Nephron progenitor cell (in vitro differentiated cells): ENCODE results near the gene SH3BGR.

Experiments used
- DNase-seq: peaks from one replicate; pipeline ENCODE4 v3.0.0; 2021
- H3K27ac Mint-ChIP-seq: 2 replicates; pipeline ENCODE4 v1.8.0; 2021; ENCODE audit warnings: mild to moderate bottlenecking, moderate library complexity, mixed read lengths
- H3K27me3 Mint-ChIP-seq: 2 replicates; pipeline ENCODE4 v1.8.0; 2021; ENCODE audit warnings: mild to moderate bottlenecking, low read depth, mixed read lengths; ENCODE audit not compliant: poor library complexity
- H3K36me3 Mint-ChIP-seq: 2 replicates; pipeline ENCODE4 v1.8.0; 2021; ENCODE audit warnings: low read depth, mixed read lengths
- H3K4me1 Mint-ChIP-seq: 2 replicates; pipeline ENCODE4 v1.8.0; 2021; ENCODE audit warnings: mixed read lengths
- H3K4me3 Mint-ChIP-seq: 2 replicates; pipeline ENCODE4 v1.8.0; 2021; ENCODE audit warnings: mild to moderate bottlenecking, moderate library complexity, mixed read lengths
- H3K9me3 Mint-ChIP-seq: 2 replicates; pipeline ENCODE4 v1.8.0; 2021; ENCODE audit warnings: mild to moderate bottlenecking, moderate library complexity, mixed read lengths
- TF ChIP-seq, protein P1 (sequence below): fragments of 200-600 bp; sonication (generic); IDR thresholded peaks from 2 replicates; pipeline ENCODE4 v1.5.0; 2021; ENCODE audit warnings: antibody characterized with exemption

The SH3BGR gene

DNA sequence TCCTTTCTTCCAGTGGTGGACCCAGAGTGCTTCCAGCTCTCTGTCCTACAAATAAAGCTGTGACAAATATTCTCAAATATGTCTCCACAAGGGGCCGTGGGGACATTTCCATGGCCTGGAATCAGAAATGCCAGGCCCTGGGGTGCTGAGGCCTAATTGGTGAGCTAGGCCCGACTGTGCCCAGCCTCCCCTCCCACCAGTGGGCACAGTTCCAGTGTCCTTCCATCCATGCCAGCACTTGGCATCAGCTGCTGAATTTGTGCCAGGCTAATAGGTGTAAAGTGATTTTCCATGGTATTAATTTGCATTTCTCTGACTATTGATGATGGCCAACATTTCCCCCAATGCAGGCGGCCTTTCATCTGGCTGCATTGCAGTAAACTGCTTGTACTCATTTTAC, 112.4 kb downstream of the SH3BGR start:
- Mint-ChIP-seq H3K4me1 (no peaks in the 10 kb centered on the region), H3K4me3 (no peak overlapping the region), H3K36me3 (no peaks in the 10 kb centered on the region), H3K9me3 (no peaks in the 10 kb centered on the region), H3K27ac (no peak overlapping the region), H3K27me3 (peaks cover 7% of the 10 kb centered on the region)
- TF ChIP-seq, protein P1, sequence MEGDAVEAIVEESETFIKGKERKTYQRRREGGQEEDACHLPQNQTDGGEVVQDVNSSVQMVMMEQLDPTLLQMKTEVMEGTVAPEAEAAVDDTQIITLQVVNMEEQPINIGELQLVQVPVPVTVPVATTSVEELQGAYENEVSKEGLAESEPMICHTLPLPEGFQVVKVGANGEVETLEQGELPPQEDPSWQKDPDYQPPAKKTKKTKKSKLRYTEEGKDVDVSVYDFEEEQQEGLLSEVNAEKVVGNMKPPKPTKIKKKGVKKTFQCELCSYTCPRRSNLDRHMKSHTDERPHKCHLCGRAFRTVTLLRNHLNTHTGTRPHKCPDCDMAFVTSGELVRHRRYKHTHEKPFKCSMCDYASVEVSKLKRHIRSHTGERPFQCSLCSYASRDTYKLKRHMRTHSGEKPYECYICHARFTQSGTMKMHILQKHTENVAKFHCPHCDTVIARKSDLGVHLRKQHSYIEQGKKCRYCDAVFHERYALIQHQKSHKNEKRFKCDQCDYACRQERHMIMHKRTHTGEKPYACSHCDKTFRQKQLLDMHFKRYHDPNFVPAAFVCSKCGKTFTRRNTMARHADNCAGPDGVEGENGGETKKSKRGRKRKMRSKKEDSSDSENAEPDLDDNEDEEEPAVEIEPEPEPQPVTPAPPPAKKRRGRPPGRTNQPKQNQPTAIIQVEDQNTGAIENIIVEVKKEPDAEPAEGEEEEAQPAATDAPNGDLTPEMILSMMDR, result no peak
- no peak for DNase-seq
